ENCODE results near the gene SGCA.

- TF ChIP-seq POLR2AphosphoS5 (IDR thresholded peaks at IDR 0.05; ENCODE audit: borderline replicate concordance, low read depth, low read length) (no peak), EZH2 (IDR thresholded peaks at IDR 0.05) (no peak)
These were observed 37.3 kb downstream of the SGCA start for GRCh38 chr17:50203086-50203485.
